ENCODE data around the gene MLYCD. TPM values are rescaled to one million over a fixed set of nuclear protein-coding genes. Genes with fewer than 3 reads are reported as not detected.

MLYCD gene
- total and polyA plus RNA-seq, 2 donors (not counting 1 experiment from before 2014, with no cell fraction given) = 2.3 to 17.1 TPM

DNA sequence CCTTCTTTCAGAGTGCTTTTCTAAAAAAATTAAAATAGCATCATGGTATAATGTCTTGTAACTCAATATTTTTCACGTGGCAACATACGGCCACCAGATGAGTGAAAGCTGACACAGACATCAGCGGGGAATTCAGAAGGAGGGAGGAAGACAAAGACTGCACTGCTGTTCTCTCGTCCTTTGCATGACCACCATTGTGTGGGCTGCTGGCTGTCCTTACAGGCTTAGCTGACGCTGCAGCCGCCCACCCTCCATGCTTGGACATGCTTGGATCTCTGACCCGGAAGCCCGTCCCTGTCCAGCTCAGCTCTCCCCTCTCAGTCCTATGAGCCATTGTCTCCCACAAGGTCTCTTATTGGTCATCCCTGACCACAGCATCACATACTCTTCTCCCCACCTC, 11.4 kb upstream of the MLYCD start:
- intact Hi-C loops (cut with micrococcal nuclease) = no loop called here
- H3K9me3 Mint-ChIP-seq (ENCODE audit: insufficient read depth) = peaks cover 4% of the 10 kb centered on the region
- TF ChIP-seq, protein P1, sequence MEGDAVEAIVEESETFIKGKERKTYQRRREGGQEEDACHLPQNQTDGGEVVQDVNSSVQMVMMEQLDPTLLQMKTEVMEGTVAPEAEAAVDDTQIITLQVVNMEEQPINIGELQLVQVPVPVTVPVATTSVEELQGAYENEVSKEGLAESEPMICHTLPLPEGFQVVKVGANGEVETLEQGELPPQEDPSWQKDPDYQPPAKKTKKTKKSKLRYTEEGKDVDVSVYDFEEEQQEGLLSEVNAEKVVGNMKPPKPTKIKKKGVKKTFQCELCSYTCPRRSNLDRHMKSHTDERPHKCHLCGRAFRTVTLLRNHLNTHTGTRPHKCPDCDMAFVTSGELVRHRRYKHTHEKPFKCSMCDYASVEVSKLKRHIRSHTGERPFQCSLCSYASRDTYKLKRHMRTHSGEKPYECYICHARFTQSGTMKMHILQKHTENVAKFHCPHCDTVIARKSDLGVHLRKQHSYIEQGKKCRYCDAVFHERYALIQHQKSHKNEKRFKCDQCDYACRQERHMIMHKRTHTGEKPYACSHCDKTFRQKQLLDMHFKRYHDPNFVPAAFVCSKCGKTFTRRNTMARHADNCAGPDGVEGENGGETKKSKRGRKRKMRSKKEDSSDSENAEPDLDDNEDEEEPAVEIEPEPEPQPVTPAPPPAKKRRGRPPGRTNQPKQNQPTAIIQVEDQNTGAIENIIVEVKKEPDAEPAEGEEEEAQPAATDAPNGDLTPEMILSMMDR (IDR thresholded peaks at IDR 0.05) = no peak
- TF ChIP-seq EZH2 (IDR thresholded peaks at IDR 0.05; ENCODE audit: borderline replicate concordance, insufficient read depth, low read depth, low read length, poor library complexity, severe bottlenecking) = no peak
- H3K4me3 Mint-ChIP-seq = no peak overlapping the region
- ATAC-seq (ENCODE audit: low read depth) (no peak), DNase-seq (no peak)
- no peak overlapping the region for H3K27ac ChIP-seq (ENCODE audit: low read length in 2 of 2)
- no peaks in the 10 kb centered on the region for H3K4me1 ChIP-seq (ENCODE audit: control insufficient read depth in 2 of 2, insufficient read depth in 2 of 2, low read length in 2 of 2)
- WGBS (ENCODE audit: insufficient coverage) = 92% methylated on average over 8 of the region's 8 CpGs
- no peaks in the 10 kb centered on the region for H4K20me1 ChIP-seq (ENCODE audit: control insufficient read depth, insufficient read depth, low read length, poor library complexity, severe bottlenecking)
- H3K27me3 Mint-ChIP-seq = peaks cover 10% of the 10 kb centered on the region
- no peak overlapping the region for H3K4me2 ChIP-seq (replicated peaks; ENCODE audit: low read depth, low read length, poor library complexity, severe bottlenecking)
- H3K9me3 ChIP-seq (ENCODE audit: control extremely low read depth in 1 of 3, control insufficient read depth in 2 of 3, insufficient read depth in 1 of 3, low read length in 2 of 3) = peaks cover 0 to 12% (median 8%) of the 10 kb centered on the region in 3 donors
- H3K79me2 ChIP-seq (ENCODE audit: control insufficient read depth, insufficient read depth, low read length) = no peaks in the 10 kb centered on the region
- H3K4me3 ChIP-seq (ENCODE audit: control extremely low read depth in 1 of 5, extremely low read depth in 1 of 5, insufficient read depth in 1 of 5, low read depth in 2 of 5, low read length in 4 of 5) = no peak overlapping the region
- no peaks in the 10 kb centered on the region for H3K36me3 ChIP-seq (replicated peaks in 1 of 2; ENCODE audit: control extremely low read depth in 1 of 2, control insufficient read depth in 1 of 2, extremely low read depth in 1 of 2, insufficient read depth in 2 of 2, low read length in 1 of 2)
- no peak overlapping the region for H3K27ac Mint-ChIP-seq
- ChIA-PET POLR2A (no interaction called here), CTCF (interaction anchor here (1.5 to 3.8 kb wide), 3 partner anchors 9 to 63 kb away, joined by 4 to 17 read pairs (median 4); no protein-coding TSS in a partner anchor)
- peaks cover 0 to 2% (median 0%) of the 10 kb centered on the region in 4 experiments for H3K27me3 ChIP-seq (replicated peaks in 1 of 4; ENCODE audit: control extremely low read depth in 1 of 4, control insufficient read depth in 3 of 4, insufficient read depth in 4 of 4, low read length in 3 of 4)
- no peak overlapping the region for H2AFZ ChIP-seq (ENCODE audit: insufficient read depth, low read depth, low read length, poor library complexity, severe bottlenecking)
- H3K9ac ChIP-seq (ENCODE audit: low read length) = no peak overlapping the region
- H3K4me1 Mint-ChIP-seq = no peaks in the 10 kb centered on the region

DNA sequence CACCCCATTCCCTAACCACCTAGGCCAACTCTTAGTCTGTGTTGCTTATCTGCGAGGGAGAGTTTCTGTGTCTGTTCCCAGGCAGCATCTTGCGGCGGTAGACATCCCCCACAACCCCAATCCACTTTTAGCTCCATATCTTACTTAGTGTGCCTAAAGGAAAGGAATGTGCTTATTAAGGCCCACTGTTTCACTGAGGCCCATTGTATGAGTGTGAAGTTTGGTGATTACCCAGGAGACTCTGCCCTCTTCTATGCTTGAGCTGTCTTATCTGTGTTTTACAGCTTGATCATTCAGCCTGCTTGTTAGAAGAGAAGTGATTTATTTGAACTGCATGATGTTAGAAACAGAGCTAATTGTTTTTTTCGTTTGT, 10.3 kb upstream of the MLYCD start:
- no peak overlapping the region for H2AFZ ChIP-seq (ENCODE audit: insufficient read depth, low read depth, low read length, poor library complexity, severe bottlenecking)
- no peak overlapping the region for H3K4me2 ChIP-seq (replicated peaks; ENCODE audit: low read depth, low read length, poor library complexity, severe bottlenecking)
- Mint-ChIP-seq H3K4me3 (no peak overlapping the region), H3K9me3 (ENCODE audit: insufficient read depth) (peaks cover 5% of the 10 kb centered on the region), H3K27me3 (peaks cover 14% of the 10 kb centered on the region), H3K27ac (no peak overlapping the region), H3K4me1 (no peaks in the 10 kb centered on the region)
- DNase-seq = no peak
- intact Hi-C loops (cut with micrococcal nuclease) = no loop called here
- TF ChIP-seq EZH2 (IDR thresholded peaks at IDR 0.05; ENCODE audit: borderline replicate concordance, insufficient read depth, low read depth, low read length, poor library complexity, severe bottlenecking) = no peak
- TF ChIP-seq, protein P1 (IDR thresholded peaks at IDR 0.05) = no peak
- no peaks in the 10 kb centered on the region for H4K20me1 ChIP-seq (ENCODE audit: control insufficient read depth, insufficient read depth, low read length, poor library complexity, severe bottlenecking)
- H3K27me3 ChIP-seq (replicated peaks in 1 of 4; ENCODE audit: control extremely low read depth in 1 of 4, control insufficient read depth in 3 of 4, insufficient read depth in 4 of 4, low read length in 3 of 4) = peaks cover 0 to 5% (median 0%) of the 10 kb centered on the region in 4 experiments
- no peak overlapping the region for H3K4me3 ChIP-seq (ENCODE audit: control extremely low read depth in 1 of 5, extremely low read depth in 1 of 5, insufficient read depth in 1 of 5, low read depth in 2 of 5, low read length in 4 of 5)
- H3K4me1 ChIP-seq (ENCODE audit: control insufficient read depth in 2 of 2, insufficient read depth in 2 of 2, low read length in 2 of 2) = no peaks in the 10 kb centered on the region
- ChIA-PET POLR2A (no interaction called here), CTCF (interaction anchor here (0.7 to 3.8 kb wide), 2 partner anchors 13 to 62 kb away, joined by 3 to 17 read pairs; no protein-coding TSS in a partner anchor)
- 100% methylated on average over 1 of the region's 4 CpGs for WGBS (ENCODE audit: insufficient coverage)
- no peak overlapping the region for H3K27ac ChIP-seq (ENCODE audit: low read length in 2 of 2)
- H3K79me2 ChIP-seq (ENCODE audit: control insufficient read depth, insufficient read depth, low read length) = no peaks in the 10 kb centered on the region
- no peak for ATAC-seq (ENCODE audit: low read depth)
- H3K9me3 ChIP-seq (ENCODE audit: control extremely low read depth in 1 of 3, control insufficient read depth in 2 of 3, insufficient read depth in 1 of 3, low read length in 2 of 3) = peaks cover 0 to 12% (median 8%) of the 10 kb centered on the region in 3 donors
- H3K9ac ChIP-seq (ENCODE audit: low read length) = no peak overlapping the region
- no peaks in the 10 kb centered on the region for H3K36me3 ChIP-seq (replicated peaks in 1 of 2; ENCODE audit: control extremely low read depth in 1 of 2, control insufficient read depth in 1 of 2, extremely low read depth in 1 of 2, insufficient read depth in 2 of 2, low read length in 1 of 2)

Data from B cell (primary cell).